Measurements from ENCODE around the gene UBE3D.
"Not testable (repeated sequence)": the region's sequence is repeated elsewhere in the genome, so short reads cannot be mapped to it uniquely, and the experiment has no call there.

Gene UBE3D

DNA sequence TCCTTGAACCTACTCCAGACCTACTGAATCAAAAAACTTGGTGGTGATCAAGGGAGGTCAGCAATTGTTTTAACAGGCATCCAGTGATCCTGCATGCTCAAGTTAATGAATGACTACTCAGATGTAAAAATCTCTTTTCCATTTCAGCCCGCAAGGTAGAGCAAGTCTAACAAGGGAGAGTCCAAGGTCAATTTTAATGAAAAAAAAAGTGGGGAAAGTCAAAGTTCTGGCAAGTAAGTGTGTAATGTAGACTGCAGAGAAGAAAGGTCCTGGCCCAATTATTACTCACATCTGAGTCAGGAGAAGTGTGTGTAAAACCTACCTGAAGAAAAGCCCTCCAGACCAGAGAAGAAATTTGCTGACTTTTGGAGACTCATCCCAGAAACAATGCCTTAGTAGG is 193.5 kb downstream of the UBE3D start:
- DNase-seq (ENCODE audit: low spot score): no peak

DNA sequence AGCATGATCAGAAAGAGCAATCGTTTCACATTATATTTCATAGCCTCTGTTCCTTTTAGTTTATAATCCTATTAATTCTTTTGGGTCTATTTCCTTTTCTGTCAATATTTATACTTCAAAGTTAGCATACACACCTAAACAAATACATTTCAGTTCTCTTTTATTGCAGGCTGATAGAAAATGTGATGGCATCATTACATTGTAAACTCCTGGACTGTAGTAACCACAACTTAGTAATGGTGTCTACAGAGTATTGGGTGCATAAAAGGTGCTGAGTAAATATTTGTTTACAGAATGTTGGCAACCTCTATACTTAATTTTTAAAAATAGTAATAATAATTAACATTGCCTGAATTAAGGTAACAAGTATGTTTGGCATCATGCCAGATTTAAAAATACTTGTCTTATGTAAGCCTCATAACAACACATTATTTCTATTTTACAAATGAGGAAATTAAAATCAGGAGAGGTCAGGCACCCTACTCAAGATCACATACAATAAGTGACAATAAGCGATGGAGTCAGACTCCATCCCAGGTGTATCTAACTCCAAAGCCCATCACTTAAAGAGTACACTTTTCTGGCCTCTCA is 195.0 kb downstream of the UBE3D start:
- no peak for DNase-seq (ENCODE audit: low spot score)

DNA sequence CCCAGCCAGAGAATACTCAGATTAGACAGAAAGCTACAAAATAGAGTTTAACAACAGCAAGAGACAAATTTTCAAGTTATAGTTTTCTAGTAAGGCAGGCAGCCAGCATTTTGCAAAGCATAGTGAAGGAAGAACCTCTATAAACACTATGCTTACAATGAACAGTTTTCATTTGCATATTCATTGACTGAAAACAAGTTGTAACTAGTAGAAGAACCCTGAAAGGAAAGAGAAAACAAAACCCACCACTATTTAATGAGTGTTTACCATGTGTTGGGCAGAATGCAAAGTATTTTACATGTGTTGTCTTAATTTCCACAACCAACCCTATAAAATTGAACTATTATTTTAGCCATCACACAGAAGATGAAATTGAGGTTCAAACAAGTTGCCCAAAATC is 196.1 kb downstream of the UBE3D start:
- DNase-seq (ENCODE audit: low spot score): no peak

DNA sequence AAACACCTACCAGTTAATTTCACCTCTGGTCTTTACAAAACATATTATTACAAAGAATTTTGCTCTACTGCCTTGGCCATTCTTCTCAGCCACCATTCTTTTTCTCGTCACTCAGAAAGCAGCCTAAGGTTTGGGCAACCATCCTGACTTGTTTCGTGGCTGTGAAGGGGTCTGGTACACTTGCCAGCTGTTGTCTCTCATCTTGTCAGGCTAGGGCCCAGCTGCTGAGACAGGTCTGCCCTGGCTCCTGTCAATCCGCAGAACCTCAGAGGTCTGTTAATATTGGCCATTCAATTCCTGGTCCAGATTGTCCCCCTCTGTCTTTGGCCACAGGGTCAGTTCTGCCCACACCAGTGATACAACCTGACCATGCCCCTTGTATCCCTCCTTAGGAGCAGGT is 197.7 kb downstream of the UBE3D start:
- no peak for DNase-seq (ENCODE audit: low spot score)

- DNase-seq (ENCODE audit: low spot score): no peak
Observed at GRCh38 chr6:82866446-82866845, 199.2 kb downstream of the UBE3D start.

- DNase-seq (ENCODE audit: low spot score): no peak
Observed at GRCh38 chr6:82865461-82865860, 200.2 kb downstream of the UBE3D start.

DNA sequence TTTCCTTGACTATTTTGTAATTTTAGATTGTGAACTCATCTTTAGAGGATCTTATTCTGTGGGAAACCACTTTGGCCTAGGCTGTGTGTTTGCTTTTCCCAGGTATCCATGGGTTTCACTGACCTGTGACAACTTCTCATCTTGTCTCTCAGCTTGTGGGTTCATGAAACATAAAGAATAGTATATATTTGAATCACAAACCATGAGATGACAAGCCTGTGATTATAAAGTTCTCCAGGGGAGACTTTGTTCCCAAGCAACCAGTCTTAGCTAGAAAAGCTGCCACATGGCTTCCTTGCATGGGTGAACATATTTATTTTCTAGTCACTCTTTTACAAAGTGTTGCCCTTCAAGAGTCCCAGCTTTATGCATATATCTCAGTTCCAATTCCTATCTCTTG is 201.9 kb downstream of the UBE3D start:
- no peak for DNase-seq (ENCODE audit: low spot score)

GRCh38 chr6:82862543-82862942 is 203.1 kb downstream of the UBE3D start:
- no peak for DNase-seq (ENCODE audit: low spot score)

DNA sequence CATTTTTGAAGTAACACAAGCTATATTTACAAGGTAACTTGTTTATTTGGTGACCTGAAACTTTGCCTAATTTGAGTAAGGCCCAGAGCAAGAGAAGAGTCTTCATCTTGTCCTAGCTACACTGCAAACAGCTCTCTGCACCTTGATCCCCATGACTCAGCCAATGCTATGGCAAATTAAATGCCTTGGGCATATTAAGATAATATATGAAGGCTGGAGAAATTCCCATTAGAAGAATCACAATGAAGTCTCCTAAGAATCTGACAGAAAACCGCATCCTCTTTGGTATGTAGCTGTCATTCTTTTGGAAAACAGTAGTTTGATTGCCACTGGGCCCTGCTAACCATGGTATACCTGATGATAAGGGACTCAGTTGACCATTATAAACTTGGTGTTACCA is 204.5 kb downstream of the UBE3D start:
- DNase-seq (ENCODE audit: low spot score): no peak

GRCh38 chr6:82856077-82856476 is 209.6 kb downstream of the UBE3D start:
- DNase-seq (ENCODE audit: low spot score): not testable (repeated sequence)

- not testable (repeated sequence) for DNase-seq (ENCODE audit: low spot score)
Observed at GRCh38 chr6:82852904-82853303, 212.7 kb downstream of the UBE3D start.

DNA sequence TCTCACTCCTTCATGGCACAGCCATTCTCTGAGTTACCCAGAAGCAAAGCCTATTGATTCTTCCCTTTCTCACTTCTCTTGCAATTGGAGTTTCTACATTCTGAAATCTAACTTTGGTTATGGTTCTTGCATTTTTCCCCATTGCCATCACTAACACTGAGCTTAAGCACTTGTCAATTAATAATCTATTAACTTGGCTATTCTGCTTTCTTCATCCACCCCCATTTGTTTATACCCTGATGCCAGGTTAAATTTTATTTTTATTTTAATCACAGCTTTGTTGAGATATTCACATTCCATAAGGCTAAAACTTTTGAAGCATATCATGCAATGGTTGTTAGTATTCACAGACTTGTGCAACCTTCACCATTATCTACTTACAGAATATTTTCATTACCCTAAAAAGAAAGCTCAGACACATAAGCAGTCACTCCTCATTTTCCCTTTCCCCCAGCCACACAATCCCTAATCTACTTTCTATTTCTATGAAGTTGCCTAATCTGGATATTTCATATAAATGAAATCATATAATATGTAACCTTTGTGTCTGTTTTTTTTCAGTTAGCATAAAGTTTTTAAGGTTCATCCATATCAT is 222.3 kb downstream of the UBE3D start:
- no peak for DNase-seq (ENCODE audit: low spot score)

DNA sequence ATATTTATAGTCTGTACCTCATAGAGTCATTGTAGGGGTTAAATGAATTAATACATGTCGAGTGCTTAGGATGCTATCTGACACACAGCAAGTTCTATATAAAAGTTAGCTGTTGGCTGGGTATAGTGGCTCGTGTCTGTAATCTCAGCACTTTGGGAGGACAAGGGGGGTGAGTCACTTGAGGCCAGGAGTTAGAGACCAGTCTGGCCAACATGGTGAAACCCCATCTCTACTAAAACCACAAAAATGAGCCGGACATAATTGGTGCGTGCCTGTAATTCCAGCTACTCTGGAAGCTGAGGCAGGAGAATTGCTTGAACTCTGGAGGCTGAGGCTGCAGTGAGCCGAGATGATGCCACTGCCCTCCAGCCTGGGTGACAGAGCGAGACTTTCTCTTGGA is 222.9 kb downstream of the UBE3D start:
- DNase-seq (ENCODE audit: low spot score): no peak
